ENCODE results near the gene NASP.

The NASP gene

GRCh38 chr1:45583666-45584350 is at the start of gene NASP:
Gene NASP (plus strand): TSS chr1:45584041. CDS start chr1:45584147, 106 bp downstream.
- peak; percentile 77 to 91 (median 87) for DNase-seq

- no peak for DNase-seq
Observed at GRCh38 chr1:45535988-45536766, 47.7 kb upstream of the NASP start.

GRCh38 chr1:45536886-45537285 is 47.0 kb upstream of the NASP start:
- no peak for DNase-seq

GRCh38 chr1:45541193-45541592 is 42.6 kb upstream of the NASP start:
- no peak for DNase-seq

GRCh38 chr1:45542591-45542990 is 41.2 kb upstream of the NASP start:
- DNase-seq = no peak

- peak; percentile 9 to 25 (median 20) for DNase-seq
Observed at GRCh38 chr1:45543581-45544417, 40.0 kb upstream of the NASP start.

GRCh38 chr1:45544530-45544929 is 39.3 kb upstream of the NASP start:
- DNase-seq = no peak

GRCh38 chr1:45545019-45545493 is 38.8 kb upstream of the NASP start:
- no peak for DNase-seq

GRCh38 chr1:45545553-45546310 is 38.1 kb upstream of the NASP start:
- DNase-seq = no peak

- DNase-seq = peak; percentile 66 to 83 (median 78)
Observed at GRCh38 chr1:45550401-45551351, 33.2 kb upstream of the NASP start, which contains the start of gene AKR1A1. Gene AKR1A1 (plus strand): TSS chr1:45550826. CDS start chr1:45561795, 10,969 bp downstream.

- DNase-seq = no peak
Observed at GRCh38 chr1:45551684-45552083, 32.2 kb upstream of the NASP start.

- no peak for DNase-seq
Observed at GRCh38 chr1:45552331-45552730, 31.5 kb upstream of the NASP start.

GRCh38 chr1:45554198-45554597 is 29.6 kb upstream of the NASP start:
- no peak for DNase-seq

GRCh38 chr1:45557422-45557944 is 26.4 kb upstream of the NASP start:
- DNase-seq = no peak

- no peak for DNase-seq
Observed at GRCh38 chr1:45563843-45564242, 20.0 kb upstream of the NASP start.

- DNase-seq = no peak
Observed at GRCh38 chr1:45566722-45567121, 17.1 kb upstream of the NASP start.

GRCh38 chr1:45567911-45568310 is 15.9 kb upstream of the NASP start:
- no peak for DNase-seq

GRCh38 chr1:45568421-45568820 is 15.4 kb upstream of the NASP start:
- DNase-seq = no peak

- no peak for DNase-seq
Observed at GRCh38 chr1:45569571-45569961, 14.3 kb upstream of the NASP start.

GRCh38 chr1:45569962-45570581 is 13.8 kb upstream of the NASP start:
- DNase-seq = peak; percentile 29 to 43 (median 34)
